Ishikawa (cell line): ENCODE results near the gene ASB6.

Experiments
- CEBPB ChIP-seq: IDR thresholded peaks from 2 replicates; pipeline ENCODE4 v1.6.1; 2012
- CREB1 ChIP-seq: IDR thresholded peaks from 2 replicates; pipeline ENCODE4 v1.6.1; 2012; ENCODE audit warnings: low read depth
- EGR1 ChIP-seq: IDR thresholded peaks from 2 replicates; pipeline ENCODE4 v1.6.1; 2012
- EP300 ChIP-seq: IDR thresholded peaks from 2 replicates; pipeline ENCODE4 v1.6.1; 2012; ENCODE audit warnings: borderline replicate concordance
- FOXM1 ChIP-seq: IDR thresholded peaks from 2 replicates; pipeline ENCODE4 v1.6.1; 2012; ENCODE audit warnings: low read depth, borderline replicate concordance
- MAX ChIP-seq: IDR thresholded peaks from 2 replicates; pipeline ENCODE4 v1.6.1; 2012
- NFIC ChIP-seq: IDR thresholded peaks from 2 replicates; pipeline ENCODE4 v1.6.1; 2012
- RAD21 ChIP-seq: IDR thresholded peaks from 2 replicates; pipeline ENCODE4 v1.6.1; 2012; ENCODE audit warnings: low read depth
- REST ChIP-seq: IDR thresholded peaks from 2 replicates; pipeline ENCODE4 v1.6.1; 2012; ENCODE audit warnings: low read depth, mild to moderate bottlenecking
- TAF1 ChIP-seq: IDR thresholded peaks from 2 replicates; pipeline ENCODE4 v1.6.1; 2012; ENCODE audit warnings: low read depth, mild to moderate bottlenecking
- TCF12 ChIP-seq: IDR thresholded peaks from 2 replicates; pipeline ENCODE4 v1.6.1; 2012; ENCODE audit warnings: low read depth
- TEAD4 ChIP-seq: IDR thresholded peaks from 2 replicates; pipeline ENCODE4 v1.6.1; 2012
- USF1 ChIP-seq: IDR thresholded peaks from 2 replicates; pipeline ENCODE4 v1.6.1; 2012
- YY1 ChIP-seq: IDR thresholded peaks from 2 replicates; pipeline ENCODE4 v1.6.1; 2012; ENCODE audit warnings: low read depth
- ZBTB7A ChIP-seq: IDR thresholded peaks from 2 replicates; pipeline ENCODE4 v1.6.1; 2012; ENCODE audit warnings: low read depth

Gene ASB6

GRCh38 chr9:129594632-129595031 lies 47.3 kb downstream of the ASB6 start:
- TF ChIP-seq REST (no peak), TAF1 (no peak), YY1 (no peak), CREB1 (no peak), TCF12 (no peak), MAX (no peak), USF1 (no peak), ZBTB7A (no peak), NFIC (no peak), EP300 (no peak), TEAD4 (no peak), FOXM1 (no peak)

- TF ChIP-seq FOXM1, result no peak
- TF ChIP-seq MAX, result no peak
- no peak for TF ChIP-seq USF1
- TF ChIP-seq EP300, result no peak
- no peak for TF ChIP-seq ZBTB7A
- no peak for TF ChIP-seq TCF12
- no peak for TF ChIP-seq YY1
- no peak for TF ChIP-seq CREB1
- no peak for TF ChIP-seq CEBPB
These were observed 50.0 kb downstream of the ASB6 start for GRCh38 chr9:129591916-129592315.

- no peak for TF ChIP-seq USF1
- no peak for TF ChIP-seq TEAD4
- no peak for TF ChIP-seq RAD21
These were observed 51.5 kb downstream of the ASB6 start for GRCh38 chr9:129590466-129590865.

- TF ChIP-seq EGR1 (no peak), RAD21 (no peak), MAX (no peak), TAF1 (no peak), CEBPB (no peak), TCF12 (no peak), EP300 (no peak), YY1 (0 out of 2 replicates have a peak, but pooled peaks have one; percentile 28)
These were observed 54.3 kb downstream of the ASB6 start for GRCh38 chr9:129587487-129588262.

- TF ChIP-seq FOXM1 (no peak), EGR1 (no peak), YY1 (no peak), RAD21 (no peak), CREB1 (no peak), NFIC (no peak), TCF12 (no peak)
These were observed 55.3 kb downstream of the ASB6 start for GRCh38 chr9:129586685-129587084.

- TF ChIP-seq YY1 (no peak), TAF1 (no peak), EGR1 (no peak), REST (no peak), MAX (no peak)
These were observed 55.7 kb downstream of the ASB6 start for GRCh38 chr9:129586245-129586644.
